Hepatocyte (in vitro differentiated cells): Measurements from ENCODE around the gene HEY2. TPM values are rescaled to one million over a fixed set of nuclear protein-coding genes. Genes with fewer than 3 reads are reported as not detected.

Experiments
- DNase-seq: peaks from one replicate; pipeline ENCODE4 v3.0.0-alpha.2; 2016; ENCODE audit warnings: low spot score
- H2AFZ ChIP-seq: fragments of 200-600 bp; sonication (generic); 2 replicates; pipeline ENCODE4 v1.6.0; 2016; ENCODE audit warnings: antibody characterized with exemption, mild to moderate bottlenecking
- H3K27ac ChIP-seq: fragments of 200-600 bp; sonication (generic); 2 replicates; pipeline ENCODE4 v1.5.1; 2016; ENCODE audit warnings: mild to moderate bottlenecking
- H3K27me3 ChIP-seq: fragments of 200-600 bp; sonication (generic); 2 replicates; pipeline ENCODE4 v1.6.1; 2016
- H3K36me3 ChIP-seq: fragments of 200-600 bp; sonication (generic); replicated peaks from 2 replicates; pipeline ENCODE4 v1.5.1; 2016; ENCODE audit warnings: low read depth; ENCODE audit not compliant: insufficient read depth
- H3K4me1 ChIP-seq: fragments of 200-600 bp; sonication (generic); 2 replicates; pipeline ENCODE4 v1.5.1; 2016; ENCODE audit warnings: mild to moderate bottlenecking, moderate library complexity; ENCODE audit not compliant: insufficient read depth
- H3K4me2 ChIP-seq: fragments of 200-600 bp; sonication (generic); 2 replicates; pipeline ENCODE4 v1.6.0; 2016
- H3K4me3 ChIP-seq: fragments of 200-600 bp; sonication (generic); 2 replicates; pipeline ENCODE4 v1.5.1; 2016; ENCODE audit warnings: mild to moderate bottlenecking
- H3K79me2 ChIP-seq: fragments of 200-600 bp; sonication (generic); 2 replicates; pipeline ENCODE4 v1.6.0; 2017; ENCODE audit warnings: mild to moderate bottlenecking
- H3K9me2 ChIP-seq: fragments of 200-600 bp; sonication (generic); replicated peaks from 2 replicates; pipeline ENCODE4 v1.6.0; 2017; ENCODE audit warnings: mild to moderate bottlenecking; ENCODE audit not compliant: insufficient read depth
- H3K9me3 ChIP-seq: fragments of 200-600 bp; sonication (generic); 2 replicates; pipeline ENCODE4 v1.5.1; 2016; ENCODE audit warnings: low read depth, mild to moderate bottlenecking
- H4K20me1 ChIP-seq: fragments of 200-600 bp; sonication (generic); 2 replicates; pipeline ENCODE4 v1.6.0; 2016; ENCODE audit warnings: mild to moderate bottlenecking; ENCODE audit not compliant: insufficient read depth, poor library complexity, severe bottlenecking
- EZH2 ChIP-seq: fragments of 200-600 bp; sonication (generic); IDR thresholded peaks from 2 replicates; pipeline ENCODE4 v1.6.1; 2016; ENCODE audit warnings: antibody characterized with exemption, mild to moderate bottlenecking, borderline replicate concordance
- EZH2phosphoT487 ChIP-seq: fragments of 200-600 bp; sonication (generic); IDR thresholded peaks from one replicate; pipeline ENCODE4 v1.6.1; 2018; ENCODE audit warnings: antibody characterized with exemption, mild to moderate bottlenecking, low read depth, moderate library complexity; ENCODE audit not compliant: unreplicated experiment, severe bottlenecking
- WGBS: methylation state at CpG from one replicate; pipeline ENCODE4 v1.1.6; 2016; ENCODE audit warnings: low lambda C conversion rate; ENCODE audit errors: missing lambda C conversion rate; 5-methylcytosine and 5-hydroxymethylcytosine counted together
- polyA plus RNA-seq: library from polyadenylated mRNA; unstranded; fragments of >200 nt; fragmentation: Nextera tagmentation; extraction: Ambion mirVana; gene quantifications from 2 replicates; pipeline ENCODE4 v1.2.1, GENCODE V29; 2016
- total RNA-seq: library from RNA; depleted of rRNA; stranded (reverse); fragments of >200 nt; gene quantifications from 2 replicates; pipeline ENCODE4 v1.2.3, GENCODE V29; 2014
- TF ChIP-seq, protein P1 (sequence below): fragments of 200-600 bp; sonication (generic); IDR thresholded peaks from 2 replicates; pipeline ENCODE4 v1.5.1; 2016; ENCODE audit warnings: antibody characterized with exemption, mild to moderate bottlenecking; ENCODE audit not compliant: poor library complexity

The HEY2 gene
- total and polyA plus RNA-seq, 2 experiments from 2014 or later: 0.27 to 0.47 TPM

DNA sequence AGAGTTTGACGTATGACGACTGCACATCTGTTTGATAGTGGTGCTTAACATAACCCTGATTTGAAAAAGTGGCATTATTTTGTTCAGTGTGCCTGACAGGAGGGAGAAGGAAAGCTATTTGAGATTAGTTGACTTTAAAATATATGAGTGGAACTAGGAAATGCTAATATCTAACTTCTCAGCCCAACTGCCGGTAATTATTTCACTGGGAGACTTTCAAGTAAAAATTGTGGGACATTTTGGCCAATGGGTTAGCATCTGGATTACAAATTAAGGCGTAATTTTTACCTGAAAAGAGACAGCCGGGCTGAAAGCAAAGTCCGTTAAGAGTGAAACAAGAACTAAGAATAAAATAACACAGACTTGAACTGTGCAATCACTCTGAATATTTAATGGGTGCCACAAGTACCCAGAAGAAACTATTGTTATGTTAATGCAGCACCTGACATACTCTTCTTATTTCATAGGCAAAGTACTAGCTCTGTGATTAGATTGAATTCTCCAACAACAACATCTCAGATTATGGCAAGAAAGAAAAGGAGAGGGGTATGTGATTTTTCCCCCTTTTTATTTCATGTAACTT lies 2.0 kb downstream of the HEY2 start:
- Histone ChIP-seq H2AFZ (no peak overlapping the region), H3K27me3 (peaks cover 54% of the 10 kb centered on the region), H3K9me2 (no peaks in the 10 kb centered on the region), H3K79me2 (no peaks in the 10 kb centered on the region), H3K4me2 (no peak overlapping the region), H3K27ac (no peak overlapping the region), H3K36me3 (no peaks in the 10 kb centered on the region), H3K4me1 (peaks cover 11% of the 10 kb centered on the region), H3K9me3 (no peaks in the 10 kb centered on the region), H3K4me3 (no peak overlapping the region), H4K20me1 (no peaks in the 10 kb centered on the region)
- TF ChIP-seq EZH2phosphoT487 (no peak), EZH2 (no peak)
- TF ChIP-seq, protein P1, sequence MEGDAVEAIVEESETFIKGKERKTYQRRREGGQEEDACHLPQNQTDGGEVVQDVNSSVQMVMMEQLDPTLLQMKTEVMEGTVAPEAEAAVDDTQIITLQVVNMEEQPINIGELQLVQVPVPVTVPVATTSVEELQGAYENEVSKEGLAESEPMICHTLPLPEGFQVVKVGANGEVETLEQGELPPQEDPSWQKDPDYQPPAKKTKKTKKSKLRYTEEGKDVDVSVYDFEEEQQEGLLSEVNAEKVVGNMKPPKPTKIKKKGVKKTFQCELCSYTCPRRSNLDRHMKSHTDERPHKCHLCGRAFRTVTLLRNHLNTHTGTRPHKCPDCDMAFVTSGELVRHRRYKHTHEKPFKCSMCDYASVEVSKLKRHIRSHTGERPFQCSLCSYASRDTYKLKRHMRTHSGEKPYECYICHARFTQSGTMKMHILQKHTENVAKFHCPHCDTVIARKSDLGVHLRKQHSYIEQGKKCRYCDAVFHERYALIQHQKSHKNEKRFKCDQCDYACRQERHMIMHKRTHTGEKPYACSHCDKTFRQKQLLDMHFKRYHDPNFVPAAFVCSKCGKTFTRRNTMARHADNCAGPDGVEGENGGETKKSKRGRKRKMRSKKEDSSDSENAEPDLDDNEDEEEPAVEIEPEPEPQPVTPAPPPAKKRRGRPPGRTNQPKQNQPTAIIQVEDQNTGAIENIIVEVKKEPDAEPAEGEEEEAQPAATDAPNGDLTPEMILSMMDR: no peak
- 62% methylated on average over 6 of the region's 6 CpGs for WGBS
- no peak for DNase-seq

DNA sequence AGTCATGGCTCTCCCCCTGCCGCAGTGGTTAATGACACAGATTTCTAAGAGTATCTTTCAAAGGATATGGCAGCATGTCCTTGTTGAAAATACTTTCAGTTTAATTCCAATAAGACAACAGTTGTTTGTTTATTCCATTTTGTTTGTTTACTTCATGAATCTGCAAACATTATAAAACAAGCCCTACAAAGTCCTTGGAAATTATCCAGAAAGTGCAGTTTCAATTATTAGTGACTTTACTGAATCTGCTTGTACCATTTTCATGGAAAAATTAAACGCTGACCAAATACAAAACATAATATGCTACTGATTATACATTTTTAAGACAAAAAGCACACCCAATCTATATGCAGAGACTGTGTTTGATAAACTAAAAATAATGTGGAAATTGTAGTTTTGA lies 3.3 kb downstream of the HEY2 start:
- WGBS: 86% methylated on average over 2 of the region's 2 CpGs
- DNase-seq: no peak
- no peaks in the 10 kb centered on the region for H3K79me2 ChIP-seq
- H3K4me3 ChIP-seq: no peak overlapping the region
- no peaks in the 10 kb centered on the region for H4K20me1 ChIP-seq
- no peaks in the 10 kb centered on the region for H3K9me2 ChIP-seq
- no peak overlapping the region for H3K4me2 ChIP-seq
- H3K4me1 ChIP-seq: peaks cover 5% of the 10 kb centered on the region
- no peaks in the 10 kb centered on the region for H3K36me3 ChIP-seq
- no peak overlapping the region for H2AFZ ChIP-seq
- no peak overlapping the region for H3K27ac ChIP-seq
- no peak for TF ChIP-seq EZH2
- no peak for TF ChIP-seq EZH2phosphoT487
- TF ChIP-seq, protein P1: no peak
- H3K9me3 ChIP-seq: no peaks in the 10 kb centered on the region
- peaks cover 47% of the 10 kb centered on the region for H3K27me3 ChIP-seq

DNA sequence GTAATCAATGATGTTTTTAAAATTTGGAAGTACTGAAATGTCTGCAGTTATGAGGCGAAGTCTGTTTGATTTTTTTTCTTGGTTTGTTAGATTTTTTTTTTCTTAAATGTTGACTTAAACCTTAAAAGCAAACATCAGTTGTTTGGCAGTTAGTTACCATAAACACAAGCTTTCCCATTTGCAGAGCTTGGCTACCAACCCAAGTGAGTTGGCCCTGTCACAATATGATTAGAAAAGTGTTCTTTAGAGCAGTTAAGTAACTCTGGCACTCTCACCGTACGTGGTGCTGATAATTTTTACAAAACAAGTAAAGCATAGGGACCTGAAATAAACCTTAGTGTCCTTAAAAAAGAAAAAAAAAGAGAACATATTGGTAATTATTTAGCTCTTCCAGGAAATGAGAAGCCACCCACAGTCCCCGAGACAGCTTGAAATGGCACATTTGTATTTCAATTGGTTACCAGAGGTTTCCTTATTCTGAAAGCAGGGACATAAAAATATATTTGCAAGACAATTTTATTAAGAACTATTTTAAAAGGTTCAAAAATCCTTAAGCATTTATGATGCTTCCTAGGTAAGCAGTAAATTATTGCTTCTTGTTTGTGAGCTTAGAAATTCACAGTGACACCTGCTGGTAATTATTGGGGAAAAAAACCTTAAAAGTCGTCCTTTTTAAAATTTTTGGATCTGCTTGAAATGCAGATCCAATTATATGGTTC lies 3.9 kb downstream of the HEY2 start:
- no peak overlapping the region for H3K4me3 ChIP-seq
- no peak for DNase-seq
- no peaks in the 10 kb centered on the region for H3K9me3 ChIP-seq
- H3K36me3 ChIP-seq: no peaks in the 10 kb centered on the region
- H3K79me2 ChIP-seq: no peaks in the 10 kb centered on the region
- H3K9me2 ChIP-seq: no peaks in the 10 kb centered on the region
- no peak for TF ChIP-seq EZH2phosphoT487
- TF ChIP-seq, protein P1: peak; percentile 65
- no peak for TF ChIP-seq EZH2
- no peaks in the 10 kb centered on the region for H4K20me1 ChIP-seq
- H3K27ac ChIP-seq: no peak overlapping the region
- peaks cover 41% of the 10 kb centered on the region for H3K27me3 ChIP-seq
- peaks cover 5% of the 10 kb centered on the region for H3K4me1 ChIP-seq
- H2AFZ ChIP-seq: no peak overlapping the region
- no peak overlapping the region for H3K4me2 ChIP-seq
- 44% methylated on average over 5 of the region's 5 CpGs for WGBS
